HG03103 (cell line): ENCODE data around the gene FBXO5.
"Not testable (repeated sequence)": the region's sequence is repeated elsewhere in the genome, so short reads cannot be mapped to it uniquely, and the experiment has no call there.

ENCODE experiments used
- ATAC-seq: cut with Tn5 transposase; IDR thresholded peaks from one replicate; pipeline ENCODE4 v1.9.1; 2021; ENCODE audit warnings: low read depth; ENCODE audit not compliant: unreplicated experiment

FBXO5 gene

GRCh38 chr6:152982904-152983636 lies at the start of gene FBXO5:
TSS of gene FBXO5 (minus strand) at chr6:152983041. CDS start at chr6:152982959, 82 bp downstream.
- ATAC-seq, result peak; percentile 77

- ATAC-seq, result no peak
Observed at GRCh38 chr6:153032255-153032882, 49.5 kb upstream of the FBXO5 start.

GRCh38 chr6:153031335-153031955 lies 48.6 kb upstream of the FBXO5 start:
- no peak for ATAC-seq

DNA sequence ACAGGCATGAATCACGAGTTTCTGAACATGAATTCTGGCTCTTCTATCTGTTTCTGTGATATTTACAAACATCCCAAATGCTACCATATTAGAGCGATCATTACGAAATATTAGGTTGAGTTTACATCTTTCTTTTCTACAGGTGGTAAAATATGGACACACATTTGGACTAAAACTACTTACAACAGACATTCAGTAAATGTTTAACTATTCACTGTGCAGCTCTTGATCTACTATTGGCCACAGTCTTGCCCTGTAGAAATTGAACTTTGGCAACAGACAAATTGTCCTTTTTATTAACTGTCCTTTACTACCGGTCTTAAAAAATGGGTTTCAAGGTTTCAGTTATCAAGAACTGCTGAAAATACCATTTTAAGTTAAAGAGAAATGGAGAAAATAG lies 46.1 kb upstream of the FBXO5 start:
- no peak for ATAC-seq

GRCh38 chr6:153028286-153028685 lies 45.4 kb upstream of the FBXO5 start:
- no peak for ATAC-seq

- ATAC-seq, result no peak
Observed at GRCh38 chr6:153027480-153027879, 44.6 kb upstream of the FBXO5 start.

DNA sequence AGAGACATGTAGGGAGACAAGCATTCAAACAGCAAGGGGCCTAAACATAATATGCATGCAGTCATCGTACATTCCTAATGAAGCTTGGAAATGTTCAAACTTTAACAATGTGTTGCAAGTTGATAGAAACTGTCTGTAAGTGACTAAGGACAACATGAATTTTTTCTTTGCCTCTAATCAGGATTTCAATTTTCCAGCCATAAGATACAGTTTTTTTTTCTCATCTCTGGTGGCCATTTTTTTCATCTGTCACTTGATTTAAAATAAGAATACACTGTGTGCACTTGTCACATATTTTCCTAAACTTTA lies 41.8 kb upstream of the FBXO5 start:
- ATAC-seq, result no peak

GRCh38 chr6:153023977-153024708 lies 41.3 kb upstream of the FBXO5 start:
- peak; percentile 99 for ATAC-seq

- no peak for ATAC-seq
Observed at GRCh38 chr6:153018355-153018754, 35.5 kb upstream of the FBXO5 start.

GRCh38 chr6:153016846-153017245 lies 34.0 kb upstream of the FBXO5 start:
- no peak for ATAC-seq

- ATAC-seq, result no peak
Observed at GRCh38 chr6:153015094-153015640, 32.3 kb upstream of the FBXO5 start.

- no peak for ATAC-seq
Observed at GRCh38 chr6:153013438-153013837, 30.6 kb upstream of the FBXO5 start.

GRCh38 chr6:153012856-153013255 lies 30.0 kb upstream of the FBXO5 start:
- no peak for ATAC-seq

- peak; percentile 0 for ATAC-seq
Observed at GRCh38 chr6:153003366-153003690, 20.5 kb upstream of the FBXO5 start.

- ATAC-seq, result peak; percentile 91
Observed at GRCh38 chr6:153002613-153003365, 19.9 kb upstream of the FBXO5 start, which contains the start of gene MTRF1L. TSS of gene MTRF1L (minus strand) at chr6:153002709. CDS start at chr6:153002685, 24 bp downstream.

- peak; percentile 14 for ATAC-seq
Observed at GRCh38 chr6:153001767-153002612, 19.1 kb upstream of the FBXO5 start.

GRCh38 chr6:153000790-153001189 lies 17.9 kb upstream of the FBXO5 start:
- ATAC-seq, result not testable (repeated sequence)

GRCh38 chr6:153000243-153000642 lies 17.4 kb upstream of the FBXO5 start:
- ATAC-seq, result no peak

GRCh38 chr6:152999538-152999937 lies 16.7 kb upstream of the FBXO5 start:
- not testable (repeated sequence) for ATAC-seq
